ENCODE measurements around the gene TM9SF4.

The TM9SF4 gene

GRCh38 chr20:32207626-32208498 is 98.3 kb downstream of the TM9SF4 start, which contains the start of the genes PLAGL2 and POFUT1:
Gene PLAGL2, minus strand, starts transcription at chr20:32207743. Its CDS starts 5,565 bp downstream, at chr20:32202178.
Gene POFUT1, plus strand, starts transcription at chr20:32207880. Its CDS starts 62 bp downstream, at chr20:32207942.
- DNase-seq (ENCODE audit: low spot score) = peak; percentile 88

- no peak for DNase-seq (ENCODE audit: low spot score)
These were observed 99.1 kb downstream of the TM9SF4 start for GRCh38 chr20:32208499-32209154.

- DNase-seq (ENCODE audit: low spot score) = no peak
These were observed 100.5 kb downstream of the TM9SF4 start for GRCh38 chr20:32209850-32210605.

- DNase-seq (ENCODE audit: low spot score) = no peak
These were observed 104.4 kb downstream of the TM9SF4 start for GRCh38 chr20:32213870-32214269.

- DNase-seq (ENCODE audit: low spot score) = no peak
These were observed 105.6 kb downstream of the TM9SF4 start for GRCh38 chr20:32215147-32215546.

- DNase-seq (ENCODE audit: low spot score) = no peak
These were observed 106.2 kb downstream of the TM9SF4 start for GRCh38 chr20:32215729-32216128.

- DNase-seq (ENCODE audit: low spot score) = no peak
These were observed 106.9 kb downstream of the TM9SF4 start for GRCh38 chr20:32216179-32217142.

Data from globus pallidus (tissue), 1 donor.